Stimulated activated CD8-positive, alpha-beta memory T cell treated with anti-CD3 and anti-CD28 coated beads, Interleukin-15, amount 100 ng/mL, for 1 hour (primary cell): Measurements from ENCODE around the gene CAPN1.
"Not testable (repeated sequence)": the region's sequence is repeated elsewhere in the genome, so short reads cannot be mapped to it uniquely, and the experiment has no call there.

Source experiments
- DNase-seq: peaks from one replicate; pipeline ENCODE4 v3.0.0-alpha.2; 2020; ENCODE audit warnings: low read depth

Gene CAPN1

GRCh38 chr11:65218446-65218845, 36.7 kb downstream of the CAPN1 start:
- no peak for DNase-seq

GRCh38 chr11:65219930-65220213, 38.1 kb downstream of the CAPN1 start:
- DNase-seq, result no peak

- no peak for DNase-seq
These were observed 39.3 kb downstream of the CAPN1 start for GRCh38 chr11:65221026-65221425.

- DNase-seq, result no peak
These were observed 41.3 kb downstream of the CAPN1 start for GRCh38 chr11:65223011-65223410.

GRCh38 chr11:65224930-65225278, 43.2 kb downstream of the CAPN1 start:
- DNase-seq, result no peak

- peak; percentile 28 for DNase-seq
These were observed 43.8 kb downstream of the CAPN1 start for GRCh38 chr11:65225279-65226102.

GRCh38 chr11:65226103-65226442, 44.3 kb downstream of the CAPN1 start:
- DNase-seq, result no peak

- no peak for DNase-seq
These were observed 46.2 kb downstream of the CAPN1 start for GRCh38 chr11:65227879-65228278.

GRCh38 chr11:65236194-65237059, 54.7 kb downstream of the CAPN1 start:
- DNase-seq, result no peak

- not testable (repeated sequence) for DNase-seq
These were observed 56.6 kb downstream of the CAPN1 start for GRCh38 chr11:65238302-65238701.

GRCh38 chr11:65241134-65241533, 59.4 kb downstream of the CAPN1 start:
- no peak for DNase-seq

GRCh38 chr11:65241692-65242091, 60.0 kb downstream of the CAPN1 start:
- DNase-seq, result no peak

GRCh38 chr11:65242389-65242788, 60.7 kb downstream of the CAPN1 start:
- no peak for DNase-seq

- DNase-seq, result no peak
These were observed 62.1 kb downstream of the CAPN1 start for GRCh38 chr11:65243797-65244196.

- DNase-seq, result not testable (repeated sequence)
These were observed 63.3 kb downstream of the CAPN1 start for GRCh38 chr11:65245046-65245445.

GRCh38 chr11:65246506-65246905, 64.8 kb downstream of the CAPN1 start:
- DNase-seq, result no peak

- not testable (repeated sequence) for DNase-seq
These were observed 66.5 kb downstream of the CAPN1 start for GRCh38 chr11:65248184-65248710.

GRCh38 chr11:65251476-65251875, 69.7 kb downstream of the CAPN1 start:
- no peak for DNase-seq

GRCh38 chr11:65254724-65255123, 73.0 kb downstream of the CAPN1 start:
- DNase-seq, result no peak

GRCh38 chr11:65258988-65259387, 77.3 kb downstream of the CAPN1 start:
- DNase-seq, result no peak

GRCh38 chr11:65260302-65260701, 78.6 kb downstream of the CAPN1 start:
- DNase-seq, result no peak

GRCh38 chr11:65260756-65261590, 79.2 kb downstream of the CAPN1 start:
- DNase-seq, result no peak
